IMR-90 (cell line): ENCODE results near the gene CDT1.

ENCODE experiments used
- BHLHE40 ChIP-seq: fragments of 150-350 bp; IDR thresholded peaks from 2 replicates; pipeline ENCODE4 v1.6.1; 2016; ENCODE audit warnings: mild to moderate bottlenecking, low read depth, low read length
- CEBPB ChIP-seq: IDR thresholded peaks from 2 replicates; pipeline ENCODE4 v1.6.1; 2012; ENCODE audit warnings: low read depth, low read length, improper control_type of control experiment
- CTCF ChIP-seq: conservative IDR thresholded peaks from 2 replicates; pipeline ENCODE4 v1.5.1; 2012; ENCODE audit warnings: mild to moderate bottlenecking, low read depth, low read length, improper control_type of control experiment
- MAFK ChIP-seq: IDR thresholded peaks from 2 replicates; pipeline ENCODE4 v1.6.1; 2012; ENCODE audit warnings: low read depth, low read length, improper control_type of control experiment
- POLR2A ChIP-seq: IDR thresholded peaks from 2 replicates; pipeline ENCODE4 v1.6.1; 2012; ENCODE audit warnings: mild to moderate bottlenecking, low read depth, low read length
- SMC3 ChIP-seq: fragments of 150-350 bp; IDR thresholded peaks from 2 replicates; pipeline ENCODE4 v1.6.1; 2016; ENCODE audit warnings: low read depth, mild to moderate bottlenecking, antibody characterized with exemption, low read length, moderate library complexity

GRCh38 chr16:88847654-88848053 is 44.1 kb downstream of the CDT1 start:
- no peak for TF ChIP-seq BHLHE40
- no peak for TF ChIP-seq CTCF
- TF ChIP-seq POLR2A: no peak
- no peak for TF ChIP-seq MAFK
- TF ChIP-seq CEBPB: no peak
- TF ChIP-seq SMC3: no peak
